HEK293 (cell line): ENCODE results near the gene POLA2.
A peak's percentile ranks its signal among the peaks of the same experiment; 100 is the strongest.

Experiments
- CTCF ChIA-PET: fragments of 350-600 bp; formaldehyde crosslinking; extraction: SDS; loops from one replicate; lab custom pipeline; 2021; ENCODE audit warnings: antibody characterized with exemption; lab: Yijun Ruan, JAX
- POLR2A ChIA-PET: fragments of 300-600 bp; formaldehyde crosslinking; extraction: SDS; loops from one replicate; lab custom pipeline; 2020; ENCODE audit warnings: antibody characterized with exemption, inconsistent platforms; lab: Yijun Ruan, JAX
- H3K27ac ChIP-seq: fragments of 200-500 bp; sonication (Bioruptor generic); 2 replicates; pipeline ENCODE4 v1.5.1; 2014; ENCODE audit warnings: low read depth, low read length, control low read depth, inconsistent platforms; ENCODE audit errors: extremely low read depth
- H3K36me3 ChIP-seq, 2 experiments: fragments of 200-500 bp in 1 of 2; sonication (Bioruptor generic) in 1 of 2; 1 replicate in 1 of 2; 2 replicates in 1 of 2; pipeline ENCODE4 v1.5.1; 2014 to 2017; ENCODE audit warnings: inconsistent platforms in 2 of 2, low read length in 2 of 2; ENCODE audit not compliant: control insufficient read depth in 2 of 2, insufficient read depth in 1 of 2
- H3K4me1 ChIP-seq: fragments of 200-500 bp; sonication (Bioruptor generic); 2 replicates; pipeline ENCODE4 v1.5.1; 2014; ENCODE audit warnings: mild to moderate bottlenecking, low read length, inconsistent platforms; ENCODE audit not compliant: control insufficient read depth, insufficient read depth
- H3K4me3 ChIP-seq: 2 replicates; pipeline ENCODE4 v1.5.1; 2011; ENCODE audit warnings: low read depth, mild to moderate bottlenecking, control low read depth, low read length, moderate library complexity
- H3K9me3 ChIP-seq: fragments of 200-500 bp; sonication (Bioruptor generic); 2 replicates; pipeline ENCODE4 v1.5.1; 2014; ENCODE audit warnings: low read depth, low read length, inconsistent platforms; ENCODE audit not compliant: control insufficient read depth, insufficient read depth
- SCRT1 ChIP-seq: fragments of 450-650 bp; formaldehyde crosslinking; IDR thresholded peaks from 2 replicates; pipeline ENCODE4 v1.5.1; 2016; ENCODE audit warnings: missing biosample characterization, missing genetic modification characterization, borderline replicate concordance
- SCRT2 ChIP-seq: fragments of 450-650 bp; formaldehyde crosslinking; IDR thresholded peaks from 2 replicates; pipeline ENCODE4 v1.5.1; 2016; ENCODE audit warnings: missing biosample characterization, missing genetic modification characterization
- ZEB2 ChIP-seq: fragments of 450-650 bp; formaldehyde crosslinking; IDR thresholded peaks from 2 replicates; pipeline ENCODE4 v1.5.1; 2016; ENCODE audit warnings: missing biosample characterization, missing genetic modification characterization
- ZNF214 ChIP-seq: fragments of 450-650 bp; formaldehyde crosslinking; IDR thresholded peaks from 2 replicates; pipeline ENCODE4 v1.5.1; 2017; ENCODE audit warnings: missing biosample characterization, mild to moderate bottlenecking, missing genetic modification characterization, borderline replicate concordance
- ZNF335 ChIP-seq: fragments of 450-650 bp; formaldehyde crosslinking; conservative IDR thresholded peaks from 2 replicates; pipeline ENCODE4 v1.5.1; 2016; ENCODE audit warnings: missing biosample characterization, missing genetic modification characterization
- ZNF341 ChIP-seq: fragments of 450-650 bp; formaldehyde crosslinking; IDR thresholded peaks from 2 replicates; pipeline ENCODE4; 2016; ENCODE audit warnings: low read depth, missing biosample characterization, missing genetic modification characterization
- ZNF521 ChIP-seq: fragments of 450-650 bp; formaldehyde crosslinking; IDR thresholded peaks from 2 replicates; pipeline ENCODE4 v1.5.1; 2017; ENCODE audit warnings: missing biosample characterization, mild to moderate bottlenecking, missing genetic modification characterization
- TF ChIP-seq, protein P1 (sequence below): fragments of 450-650 bp; formaldehyde crosslinking; IDR thresholded peaks from 2 replicates; pipeline ENCODE4 v1.5.1; 2016; ENCODE audit warnings: missing biosample characterization, missing genetic modification characterization
- TF ChIP-seq, protein P2 (sequence below): fragments of 450-650 bp; formaldehyde crosslinking; IDR thresholded peaks from 2 replicates; pipeline ENCODE4 v1.5.1; 2016; ENCODE audit warnings: missing biosample characterization, missing genetic modification characterization, borderline replicate concordance
- TF ChIP-seq, protein P3 (sequence below): fragments of 450-650 bp; formaldehyde crosslinking; IDR thresholded peaks from 2 replicates; pipeline ENCODE4 v1.5.1; 2016; ENCODE audit warnings: missing biosample characterization, missing genetic modification characterization
- TF ChIP-seq, protein P4 (sequence below): fragments of 450-650 bp; formaldehyde crosslinking; IDR thresholded peaks from 2 replicates; pipeline ENCODE4 v1.5.1; 2016; ENCODE audit warnings: missing biosample characterization, missing genetic modification characterization
- TF ChIP-seq, protein P5 (sequence below): fragments of 450-650 bp; formaldehyde crosslinking; IDR thresholded peaks from 2 replicates; pipeline ENCODE4 v1.5.1; 2016; ENCODE audit warnings: missing biosample characterization, missing genetic modification characterization

The POLA2 gene

DNA sequence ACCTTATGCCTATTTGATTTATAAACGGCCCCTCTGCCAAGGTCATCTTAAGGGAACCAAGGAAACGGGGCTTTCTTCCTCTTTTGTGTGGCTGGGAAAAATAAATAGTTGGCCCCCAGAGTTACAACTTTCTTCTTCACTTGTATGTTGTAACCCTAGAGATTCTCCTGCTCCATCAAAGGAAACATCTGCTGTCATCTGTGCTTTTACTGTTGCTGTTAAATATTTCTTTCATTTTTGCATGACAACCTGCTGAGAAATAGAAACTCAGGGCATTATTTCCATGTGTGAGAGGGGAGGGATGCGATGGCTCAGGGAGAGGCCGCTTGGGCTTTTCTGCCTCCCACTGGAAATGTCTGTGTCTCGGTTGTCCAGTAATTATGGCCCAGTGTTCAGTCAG lies 31.1 kb downstream of the POLA2 start:
- CTCF ChIA-PET, result interaction anchor here (1.1 to 1.5 kb wide), 3 partner anchors 18 to 218 kb away, joined by 3 to 6 read pairs (median 4); partner anchors contain the start of gene CDC42EP2

DNA sequence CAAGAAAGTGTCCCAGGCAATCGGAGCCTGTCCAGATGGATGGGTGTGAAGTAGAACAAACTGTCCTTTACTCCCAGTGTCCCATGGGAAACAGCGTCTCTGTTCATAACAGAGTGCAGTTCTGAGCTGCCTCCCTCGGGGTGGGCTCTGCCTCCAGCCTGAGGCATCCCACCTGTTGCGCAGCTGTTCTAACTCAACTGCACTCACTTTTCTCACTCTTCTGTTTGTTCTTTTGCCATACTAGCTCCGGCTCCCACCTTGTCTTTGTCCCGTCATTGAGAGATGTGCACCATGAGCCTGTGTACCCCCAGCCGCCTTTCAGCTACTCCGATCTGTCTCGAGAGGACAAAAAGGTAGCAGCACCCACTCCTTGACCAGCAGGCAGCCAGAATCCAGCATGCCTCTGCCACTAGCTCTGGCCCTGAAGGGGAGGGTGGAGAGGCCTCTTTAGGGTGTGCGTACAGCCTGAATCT lies 32.2 kb downstream of the POLA2 start:
- H3K27ac ChIP-seq, result no peak overlapping the region
- no peak overlapping the region for H3K4me3 ChIP-seq
- TF ChIP-seq, protein P1, sequence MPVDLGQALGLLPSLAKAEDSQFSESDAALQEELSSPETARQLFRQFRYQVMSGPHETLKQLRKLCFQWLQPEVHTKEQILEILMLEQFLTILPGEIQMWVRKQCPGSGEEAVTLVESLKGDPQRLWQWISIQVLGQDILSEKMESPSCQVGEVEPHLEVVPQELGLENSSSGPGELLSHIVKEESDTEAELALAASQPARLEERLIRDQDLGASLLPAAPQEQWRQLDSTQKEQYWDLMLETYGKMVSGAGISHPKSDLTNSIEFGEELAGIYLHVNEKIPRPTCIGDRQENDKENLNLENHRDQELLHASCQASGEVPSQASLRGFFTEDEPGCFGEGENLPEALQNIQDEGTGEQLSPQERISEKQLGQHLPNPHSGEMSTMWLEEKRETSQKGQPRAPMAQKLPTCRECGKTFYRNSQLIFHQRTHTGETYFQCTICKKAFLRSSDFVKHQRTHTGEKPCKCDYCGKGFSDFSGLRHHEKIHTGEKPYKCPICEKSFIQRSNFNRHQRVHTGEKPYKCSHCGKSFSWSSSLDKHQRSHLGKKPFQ, result no peak
- TF ChIP-seq SCRT2 (tag by site-specific recombination) (peak; percentile 88), SCRT1 (peak; percentile 61; the same call in 1 of the 2 replicates)
- TF ChIP-seq, protein P2, sequence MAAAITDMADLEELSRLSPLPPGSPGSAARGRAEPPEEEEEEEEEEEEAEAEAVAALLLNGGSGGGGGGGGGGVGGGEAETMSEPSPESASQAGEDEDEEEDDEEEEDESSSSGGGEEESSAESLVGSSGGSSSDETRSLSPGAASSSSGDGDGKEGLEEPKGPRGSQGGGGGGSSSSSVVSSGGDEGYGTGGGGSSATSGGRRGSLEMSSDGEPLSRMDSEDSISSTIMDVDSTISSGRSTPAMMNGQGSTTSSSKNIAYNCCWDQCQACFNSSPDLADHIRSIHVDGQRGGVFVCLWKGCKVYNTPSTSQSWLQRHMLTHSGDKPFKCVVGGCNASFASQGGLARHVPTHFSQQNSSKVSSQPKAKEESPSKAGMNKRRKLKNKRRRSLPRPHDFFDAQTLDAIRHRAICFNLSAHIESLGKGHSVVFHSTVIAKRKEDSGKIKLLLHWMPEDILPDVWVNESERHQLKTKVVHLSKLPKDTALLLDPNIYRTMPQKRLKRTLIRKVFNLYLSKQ, result no peak
- TF ChIP-seq, protein P3, sequence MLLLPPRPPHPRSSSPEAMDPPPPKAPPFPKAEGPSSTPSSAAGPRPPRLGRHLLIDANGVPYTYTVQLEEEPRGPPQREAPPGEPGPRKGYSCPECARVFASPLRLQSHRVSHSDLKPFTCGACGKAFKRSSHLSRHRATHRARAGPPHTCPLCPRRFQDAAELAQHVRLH (tag by site-specific recombination), result no peak
- peaks cover 5 to 98% of the 10 kb centered on the region in 2 experiments for H3K36me3 ChIP-seq
- no peaks in the 10 kb centered on the region for H3K4me1 ChIP-seq
- no peaks in the 10 kb centered on the region for H3K9me3 ChIP-seq
- POLR2A ChIA-PET, result no interaction called here
- CTCF ChIA-PET, result interaction anchor here (0.7 to 1.5 kb wide), 3 partner anchors 19 to 1510 kb away, joined by 3 to 4 read pairs (median 3); partner anchors contain the start of gene CDC42EP2

More for the DNA sequence above, 31.1 kb downstream of the POLA2 start:
- Histone ChIP-seq H3K4me3 (no peak overlapping the region), H3K27ac (no peak overlapping the region), H3K9me3 (no peaks in the 10 kb centered on the region), H3K4me1 (no peaks in the 10 kb centered on the region), H3K36me3 (peaks cover 11 to 97% of the 10 kb centered on the region in 2 experiments)
- TF ChIP-seq, protein P2, result no peak
- POLR2A ChIA-PET, result interaction anchor here (0.6 kb wide), 1 partner anchor 69 kb away, joined by 5 read pairs; no protein-coding TSS in a partner anchor

DNA sequence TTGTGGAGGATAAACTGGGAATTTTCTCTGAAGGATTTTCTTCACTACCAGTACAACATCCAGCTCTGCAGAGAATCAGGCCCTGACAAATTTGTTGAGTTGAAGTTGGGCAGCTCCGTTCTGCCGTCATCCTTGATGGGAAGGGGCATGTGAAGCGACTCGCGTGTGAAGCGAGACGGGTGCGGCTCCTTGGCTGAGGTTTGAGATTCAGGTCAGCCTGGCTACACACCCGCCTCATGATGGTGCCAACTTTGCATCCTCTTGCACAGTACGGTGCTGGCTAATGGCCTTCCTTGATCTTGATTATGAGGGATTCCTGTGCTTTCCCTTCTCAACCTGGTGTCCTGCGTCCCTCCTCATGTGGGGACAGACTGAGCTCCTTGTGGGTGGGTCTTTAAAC lies 33.2 kb downstream of the POLA2 start:
- CTCF ChIA-PET, result interaction anchor here (0.8 to 1.0 kb wide), 2 partner anchors 10 to 21 kb away, joined by 3 to 7 read pairs; no protein-coding TSS in a partner anchor
- POLR2A ChIA-PET, result interaction anchor here (1.2 kb wide), 1 partner anchor 16 kb away, joined by 4 read pairs; no protein-coding TSS in a partner anchor
- no peak overlapping the region for H3K4me3 ChIP-seq
- H3K36me3 ChIP-seq, result peaks cover 5 to 98% of the 10 kb centered on the region in 2 experiments
- H3K4me1 ChIP-seq, result no peaks in the 10 kb centered on the region
- no peak overlapping the region for H3K27ac ChIP-seq
- TF ChIP-seq ZNF214 (no peak), ZEB2 (tag by site-specific recombination) (no peak)
- TF ChIP-seq, protein P4, sequence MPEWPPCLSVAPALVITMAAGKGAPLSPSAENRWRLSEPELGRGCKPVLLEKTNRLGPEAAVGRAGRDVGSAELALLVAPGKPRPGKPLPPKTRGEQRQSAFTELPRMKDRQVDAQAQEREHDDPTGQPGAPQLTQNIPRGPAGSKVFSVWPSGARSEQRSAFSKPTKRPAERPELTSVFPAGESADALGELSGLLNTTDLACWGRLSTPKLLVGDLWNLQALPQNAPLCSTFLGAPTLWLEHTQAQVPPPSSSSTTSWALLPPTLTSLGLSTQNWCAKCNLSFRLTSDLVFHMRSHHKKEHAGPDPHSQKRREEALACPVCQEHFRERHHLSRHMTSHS (tag by site-specific recombination), result no peak
- H3K9me3 ChIP-seq, result no peaks in the 10 kb centered on the region

DNA sequence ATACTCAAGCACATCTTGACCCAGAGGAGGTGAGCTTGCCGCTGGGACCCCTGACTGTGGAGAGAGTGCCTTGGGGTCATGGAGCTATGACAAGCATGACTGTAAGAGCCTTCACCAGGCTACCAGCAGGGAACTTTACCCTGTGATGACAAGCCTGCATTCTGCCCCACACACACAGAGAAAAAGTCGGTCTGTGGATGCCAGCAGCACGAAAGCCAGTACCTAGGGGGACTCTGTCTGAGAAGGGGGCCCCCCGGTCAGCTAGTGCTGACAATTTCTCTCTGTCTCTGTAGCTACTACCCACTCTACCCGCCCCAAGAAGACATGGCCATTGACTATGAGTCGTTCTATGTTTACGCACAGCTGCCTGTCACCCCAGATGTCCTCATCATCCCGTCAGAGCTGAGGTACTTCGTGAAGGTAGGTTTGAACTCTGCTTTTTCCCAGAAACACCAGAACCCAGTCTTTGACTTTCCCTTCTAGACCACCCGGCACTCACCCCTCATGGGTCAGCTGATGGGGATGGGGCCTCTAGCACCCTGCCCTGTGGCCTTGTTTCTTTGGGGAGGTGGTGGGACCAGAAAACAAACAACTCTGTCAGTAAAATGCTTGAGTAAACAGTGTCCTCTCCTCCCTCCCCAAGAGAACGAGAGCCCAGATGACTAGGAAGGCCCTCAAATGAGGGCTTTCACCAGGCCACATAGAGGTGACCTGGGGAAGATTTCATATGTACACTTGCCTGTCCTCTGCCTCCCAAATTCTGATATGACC lies 34.0 kb downstream of the POLA2 start:
- Histone ChIP-seq H3K36me3 (peaks cover 5 to 93% of the 10 kb centered on the region in 2 experiments), H3K4me3 (no peak overlapping the region), H3K9me3 (no peaks in the 10 kb centered on the region), H3K27ac (no peak overlapping the region), H3K4me1 (no peaks in the 10 kb centered on the region)
- no peak for TF ChIP-seq ZNF341 (tag by site-specific recombination)
- no peak for TF ChIP-seq ZNF335 (tag by site-specific recombination)
- no peak for TF ChIP-seq ZNF521 (tag by site-specific recombination)
- TF ChIP-seq, protein P5, sequence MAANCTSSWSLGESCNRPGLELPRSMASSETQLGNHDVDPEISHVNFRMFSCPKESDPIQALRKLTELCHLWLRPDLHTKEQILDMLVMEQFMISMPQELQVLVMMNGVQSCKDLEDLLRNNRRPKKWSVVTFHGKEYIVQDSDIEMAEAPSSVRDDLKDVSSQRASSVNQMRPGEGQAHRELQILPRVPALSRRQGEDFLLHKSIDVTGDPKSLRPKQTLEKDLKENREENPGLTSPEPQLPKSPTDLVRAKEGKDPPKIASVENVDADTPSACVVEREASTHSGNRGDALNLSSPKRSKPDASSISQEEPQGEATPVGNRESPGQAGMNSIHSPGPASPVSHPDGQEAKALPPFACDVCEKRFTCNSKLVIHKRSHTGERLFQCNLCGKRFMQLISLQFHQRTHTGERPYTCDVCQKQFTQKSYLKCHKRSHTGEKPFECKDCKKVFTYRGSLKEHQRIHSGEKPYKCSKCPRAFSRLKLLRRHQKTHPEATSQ (tag by site-specific recombination), result no peak
- ChIA-PET POLR2A (interaction anchor here (0.5 to 1.2 kb wide), 2 partner anchors 16 to 20 kb away, joined by 4 read pairs; no protein-coding TSS in a partner anchor), CTCF (interaction anchor here (0.7 to 4.3 kb wide), 7 partner anchors 10 to 91 kb away, joined by 3 to 36 read pairs (median 4); partner anchors contain the start of gene CDC42EP2)
